ENCODE data around the gene AAGAB. TPM values are rescaled to one million over a fixed set of nuclear protein-coding genes. Genes with fewer than 3 reads are reported as not detected.
"Not testable (repeated sequence)": the region's sequence is repeated elsewhere in the genome, so short reads cannot be mapped to it uniquely, and the experiment has no call there.

Gene AAGAB
- total RNA-seq, 2 donors from 2014 or later, result 57.6 to 58.3 TPM

DNA sequence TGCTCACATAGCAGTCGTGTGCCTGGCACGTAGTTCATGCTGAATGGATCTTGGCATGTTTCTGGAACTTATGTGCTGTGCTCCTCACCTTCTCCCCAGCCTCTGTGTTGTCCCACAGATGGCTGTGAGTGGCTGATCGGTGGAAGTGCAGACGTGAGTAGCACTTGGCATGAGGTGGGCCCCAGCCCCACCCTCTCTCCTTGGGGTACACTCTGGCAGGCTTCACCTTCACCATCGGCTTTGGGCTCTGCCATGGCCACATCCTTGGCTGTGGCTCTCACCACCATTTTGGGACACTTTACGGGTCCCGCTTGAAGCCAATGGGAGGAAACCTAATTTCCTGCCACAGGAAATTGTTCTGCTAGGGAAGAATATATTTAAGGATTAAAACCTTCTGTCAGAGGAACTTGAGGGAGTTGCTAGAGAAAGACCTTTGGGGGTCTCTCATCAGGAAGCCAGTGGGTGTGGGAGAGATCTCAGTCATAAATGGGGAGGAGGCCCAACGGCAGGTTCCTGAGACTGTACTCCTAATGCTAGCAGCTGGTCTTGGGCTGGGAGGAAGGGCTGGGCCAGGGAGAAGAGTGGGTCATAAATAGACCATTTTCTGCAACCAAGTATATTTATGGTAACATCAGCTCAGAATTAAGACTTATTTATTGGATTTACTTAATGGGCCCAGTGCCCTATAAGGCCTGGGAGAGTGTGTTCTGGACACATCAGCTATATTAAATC is 96.8 kb downstream of the AAGAB start:
- no peak overlapping the region for H3K9ac ChIP-seq (ENCODE audit: low read depth in 2 of 2, low read length in 2 of 2)

DNA sequence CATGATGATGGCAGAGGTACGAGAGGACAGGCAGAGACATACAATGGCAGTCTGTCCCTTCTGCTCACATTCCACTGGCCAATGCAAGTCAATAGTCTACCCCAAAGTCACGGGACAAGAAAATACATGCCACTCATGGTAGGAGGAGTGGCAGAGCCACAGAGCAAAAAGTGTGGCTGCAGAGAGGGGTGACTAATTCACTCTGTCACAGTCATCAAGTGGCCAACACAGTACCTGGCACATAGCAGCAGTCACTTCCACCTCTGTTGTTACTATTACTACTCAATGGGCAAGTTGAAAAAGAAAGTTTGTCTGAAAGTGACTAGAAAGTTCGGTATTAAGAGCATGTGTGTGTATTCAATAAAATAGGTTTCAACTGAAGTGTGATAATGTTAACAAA is 97.6 kb downstream of the AAGAB start:
- Histone ChIP-seq H3K4me1 (peaks cover 6% of the 10 kb centered on the region), H3K9ac (ENCODE audit: low read depth in 2 of 2, low read length in 2 of 2) (no peak overlapping the region), H3K27me3 (no peaks in the 10 kb centered on the region), H3K27ac (no peak overlapping the region), H3K9me3 (no peaks in the 10 kb centered on the region), H3K4me3 (no peak overlapping the region), H3K36me3 (no peaks in the 10 kb centered on the region)
- no peak for DNase-seq
- TF ChIP-seq, protein P1, sequence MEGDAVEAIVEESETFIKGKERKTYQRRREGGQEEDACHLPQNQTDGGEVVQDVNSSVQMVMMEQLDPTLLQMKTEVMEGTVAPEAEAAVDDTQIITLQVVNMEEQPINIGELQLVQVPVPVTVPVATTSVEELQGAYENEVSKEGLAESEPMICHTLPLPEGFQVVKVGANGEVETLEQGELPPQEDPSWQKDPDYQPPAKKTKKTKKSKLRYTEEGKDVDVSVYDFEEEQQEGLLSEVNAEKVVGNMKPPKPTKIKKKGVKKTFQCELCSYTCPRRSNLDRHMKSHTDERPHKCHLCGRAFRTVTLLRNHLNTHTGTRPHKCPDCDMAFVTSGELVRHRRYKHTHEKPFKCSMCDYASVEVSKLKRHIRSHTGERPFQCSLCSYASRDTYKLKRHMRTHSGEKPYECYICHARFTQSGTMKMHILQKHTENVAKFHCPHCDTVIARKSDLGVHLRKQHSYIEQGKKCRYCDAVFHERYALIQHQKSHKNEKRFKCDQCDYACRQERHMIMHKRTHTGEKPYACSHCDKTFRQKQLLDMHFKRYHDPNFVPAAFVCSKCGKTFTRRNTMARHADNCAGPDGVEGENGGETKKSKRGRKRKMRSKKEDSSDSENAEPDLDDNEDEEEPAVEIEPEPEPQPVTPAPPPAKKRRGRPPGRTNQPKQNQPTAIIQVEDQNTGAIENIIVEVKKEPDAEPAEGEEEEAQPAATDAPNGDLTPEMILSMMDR (IDR thresholded peaks at IDR 0.05), result no peak
- intact Hi-C loops (cut with DNase I), result no loop called here

More for the DNA sequence above, 96.8 kb downstream of the AAGAB start:
- Histone ChIP-seq H3K36me3 (no peaks in the 10 kb centered on the region), H3K4me3 (no peak overlapping the region), H3K27ac (no peak overlapping the region), H3K9me3 (no peaks in the 10 kb centered on the region), H3K4me1 (peaks cover 6% of the 10 kb centered on the region), H3K27me3 (no peaks in the 10 kb centered on the region)
- TF ChIP-seq, protein P1 (IDR thresholded peaks at IDR 0.05), result no peak
- DNase-seq, result no peak
- intact Hi-C loops (cut with DNase I), result no loop called here

DNA sequence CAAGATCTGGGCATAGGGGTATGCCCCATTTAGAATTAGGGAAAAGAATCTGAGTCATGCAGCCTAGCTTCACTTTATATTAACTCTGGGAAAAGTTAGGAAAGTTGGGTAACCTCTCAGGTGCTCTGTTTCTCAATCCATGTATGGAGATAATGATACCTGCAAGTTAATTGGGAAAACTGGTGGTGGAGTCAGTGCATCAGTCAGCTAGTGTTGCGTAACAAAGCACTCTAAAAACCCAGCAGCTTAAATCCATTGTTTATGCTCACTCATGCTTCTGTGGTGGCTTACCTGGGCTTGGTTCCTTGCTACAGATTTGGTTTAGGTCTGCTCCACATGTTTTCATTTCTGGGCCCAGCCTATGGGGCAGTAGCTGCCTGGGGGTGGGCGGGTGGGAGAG is 98.0 kb downstream of the AAGAB start:
- H3K36me3 ChIP-seq, result no peaks in the 10 kb centered on the region
- no peak overlapping the region for H3K27ac ChIP-seq
- no peaks in the 10 kb centered on the region for H3K27me3 ChIP-seq
- no peak for DNase-seq
- no peak overlapping the region for H3K9ac ChIP-seq (ENCODE audit: low read depth in 2 of 2, low read length in 2 of 2)
- TF ChIP-seq, protein P1 (IDR thresholded peaks at IDR 0.05), result no peak
- peaks cover 4% of the 10 kb centered on the region for H3K4me1 ChIP-seq
- intact Hi-C loops (cut with DNase I), result no loop called here
- H3K9me3 ChIP-seq, result no peaks in the 10 kb centered on the region
- no peak overlapping the region for H3K4me3 ChIP-seq

DNA sequence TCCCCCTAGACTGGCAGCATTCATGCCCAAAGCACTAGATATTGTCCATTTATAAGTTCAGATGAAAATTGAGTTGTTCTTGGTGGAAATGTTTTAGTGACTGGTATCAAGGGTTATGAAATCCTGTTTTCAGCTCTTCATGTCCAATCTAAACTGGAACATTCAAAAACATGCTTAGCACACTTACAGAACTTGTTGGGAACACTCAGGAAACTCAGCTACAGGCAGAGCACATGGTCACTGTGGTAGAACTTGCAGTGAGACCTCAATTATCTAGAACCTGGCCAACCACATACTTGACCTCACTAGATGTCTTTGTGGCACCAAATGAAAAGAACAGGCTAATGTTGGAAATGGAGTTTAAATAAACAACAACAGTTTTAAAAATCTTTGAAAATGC is 100.2 kb downstream of the AAGAB start:
- DNase-seq, result no peak
- TF ChIP-seq, protein P1 (IDR thresholded peaks at IDR 0.05), result no peak
- Histone ChIP-seq H3K4me3 (no peak overlapping the region), H3K4me1 (peaks cover 5% of the 10 kb centered on the region), H3K9me3 (no peaks in the 10 kb centered on the region), H3K36me3 (no peaks in the 10 kb centered on the region), H3K27me3 (no peaks in the 10 kb centered on the region), H3K27ac (no peak overlapping the region), H3K9ac (ENCODE audit: low read depth in 2 of 2, low read length in 2 of 2) (no peak overlapping the region)
- intact Hi-C loops (cut with DNase I), result no loop called here

DNA sequence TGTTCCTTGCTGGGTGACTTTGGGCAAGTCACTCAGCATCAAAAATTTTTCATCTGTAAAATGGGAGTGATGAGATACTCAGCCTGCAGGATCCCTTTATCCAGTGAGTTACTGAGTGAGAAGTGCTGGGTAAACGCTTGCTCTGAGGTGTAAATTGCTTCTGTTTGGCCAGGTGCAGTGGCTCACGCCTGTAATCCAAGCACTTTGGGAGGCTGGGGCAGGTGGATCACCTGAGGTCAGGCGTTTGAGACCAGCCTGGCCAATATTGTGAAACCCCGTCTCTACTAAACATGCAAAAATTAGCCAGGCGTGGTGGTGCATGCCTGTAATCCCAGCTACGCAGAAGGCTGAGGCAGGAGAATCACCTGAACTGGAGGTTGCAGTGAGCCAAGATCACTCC is 101.4 kb downstream of the AAGAB start:
- intact Hi-C loops (cut with DNase I); H3K36me3 ChIP-seq; H3K27ac ChIP-seq; H3K4me3 ChIP-seq; H3K27me3 ChIP-seq; H3K9ac ChIP-seq (ENCODE audit: low read depth in 2 of 2, low read length in 2 of 2); DNase-seq; H3K9me3 ChIP-seq: not testable (repeated sequence)
- H3K4me1 ChIP-seq, result peaks cover 13% of the 10 kb centered on the region

DNA sequence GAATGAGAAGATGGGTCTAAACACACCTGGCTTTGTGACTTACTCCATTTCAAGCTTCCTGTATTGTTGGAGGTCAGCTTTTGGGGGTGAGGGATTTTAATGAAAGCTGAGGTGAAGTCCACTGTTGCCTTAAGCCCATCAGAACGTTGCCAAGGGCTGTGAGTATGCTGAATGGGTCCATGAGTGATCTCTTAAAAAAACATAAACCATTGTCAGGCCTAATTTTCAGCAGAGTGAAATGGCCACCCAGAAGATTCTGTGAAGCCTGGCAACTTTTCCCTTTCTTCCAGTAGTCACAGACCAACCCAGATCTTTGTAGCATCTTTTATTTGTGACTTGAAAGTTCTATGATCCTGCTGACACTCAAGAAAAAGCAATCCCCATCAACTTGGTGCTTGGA is 102.0 kb downstream of the AAGAB start:
- no peaks in the 10 kb centered on the region for H3K9me3 ChIP-seq
- H3K27me3 ChIP-seq, result no peaks in the 10 kb centered on the region
- DNase-seq, result no peak
- TF ChIP-seq, protein P1 (IDR thresholded peaks at IDR 0.05), result no peak
- intact Hi-C loops (cut with DNase I), result no loop called here
- no peak overlapping the region for H3K4me3 ChIP-seq
- H3K9ac ChIP-seq (ENCODE audit: low read depth in 2 of 2, low read length in 2 of 2), result no peak overlapping the region
- H3K4me1 ChIP-seq, result peaks cover 18% of the 10 kb centered on the region
- no peak overlapping the region for H3K27ac ChIP-seq
- no peaks in the 10 kb centered on the region for H3K36me3 ChIP-seq
